SK-N-SH treated with all-trans-retinoic acid at 6 μM for 48 hours (cell line): ENCODE results near the gene RASSF10.

ENCODE experiments used
- ATAC-seq: fragments of 200-7000 bp; cut with Tn5 transposase; 3 replicates; pipeline ENCODE4 v1.9.1; 2020; ENCODE audit warnings: mild to moderate bottlenecking, moderate library complexity
- ARNTL ChIP-seq: fragments of 450-650 bp; formaldehyde crosslinking; IDR thresholded peaks from 2 replicates; pipeline ENCODE4 v1.5.0; 2020; ENCODE audit warnings: low read depth, mild to moderate bottlenecking, moderate library complexity, borderline replicate concordance
- BACH2 ChIP-seq: fragments of 250-450 bp; sonication (Bioruptor Pico); IDR thresholded peaks from 2 replicates; pipeline ENCODE4 v1.9.0; 2021; ENCODE audit warnings: mild to moderate bottlenecking, borderline replicate concordance
- CREB5 ChIP-seq: fragments of 250-450 bp; sonication (Bioruptor Pico); IDR thresholded peaks from 2 replicates; pipeline ENCODE4 v1.5.1; 2020; ENCODE audit warnings: low read depth, mild to moderate bottlenecking, moderate library complexity
- CSDC2 ChIP-seq: fragments of 250-450 bp; sonication (Bioruptor Pico); IDR thresholded peaks from 2 replicates; pipeline ENCODE4 v1.5.0; 2020; ENCODE audit warnings: mild to moderate bottlenecking, moderate library complexity
- ESRRG ChIP-seq: fragments of 250-450 bp; sonication (Bioruptor Pico); IDR thresholded peaks from 2 replicates; pipeline ENCODE4 v1.6.1; 2021; ENCODE audit warnings: mild to moderate bottlenecking
- GLIS3 ChIP-seq: fragments of 250-450 bp; sonication (Bioruptor Pico); IDR thresholded peaks from 2 replicates; pipeline ENCODE4 v1.5.0; 2020; ENCODE audit warnings: mild to moderate bottlenecking, moderate library complexity
- ISL1 ChIP-seq: fragments of 250-450 bp; sonication (Bioruptor Pico); IDR thresholded peaks from 2 replicates; pipeline ENCODE4 v2.1.2; 2022; ENCODE audit warnings: mild to moderate bottlenecking, moderate library complexity
- OSR1 ChIP-seq: fragments of 250-450 bp; sonication (Bioruptor Pico); IDR thresholded peaks from 2 replicates; pipeline ENCODE4 v1.8.0; 2022; ENCODE audit warnings: moderate library complexity, mild to moderate bottlenecking, inconsistent platforms
- POU6F1 ChIP-seq: fragments of 250-450 bp; sonication (Bioruptor Pico); IDR thresholded peaks from 2 replicates; pipeline ENCODE4 v1.8.0; 2021; ENCODE audit warnings: low read depth, mild to moderate bottlenecking, moderate library complexity, borderline replicate concordance
- PPARA ChIP-seq: fragments of 250-450 bp; sonication (Bioruptor Pico); IDR thresholded peaks from 2 replicates; pipeline ENCODE4 v1.5.0; 2020; ENCODE audit warnings: mild to moderate bottlenecking, borderline replicate concordance
- RARB ChIP-seq: fragments of 250-450 bp; sonication (Bioruptor Pico); IDR thresholded peaks from 2 replicates; pipeline ENCODE4 v1.8.0; 2021; ENCODE audit warnings: mild to moderate bottlenecking, moderate library complexity
- SNAI2 ChIP-seq: fragments of 250-450 bp; sonication (Bioruptor Pico); IDR thresholded peaks from 2 replicates; pipeline ENCODE4 v1.5.0; 2020; ENCODE audit warnings: mild to moderate bottlenecking, moderate library complexity
- TCF4 ChIP-seq: fragments of 250-450 bp; sonication (Bioruptor Pico); IDR thresholded peaks from 2 replicates; pipeline ENCODE4 v1.8.0; 2021; ENCODE audit warnings: mild to moderate bottlenecking, moderate library complexity, borderline replicate concordance
- TOX ChIP-seq: fragments of 250-450 bp; sonication (Bioruptor Pico); IDR thresholded peaks from 2 replicates; pipeline ENCODE4 v1.8.0; 2021; ENCODE audit warnings: mild to moderate bottlenecking, moderate library complexity, borderline replicate concordance
- ZC3H10 ChIP-seq: fragments of 250-450 bp; sonication (Bioruptor Pico); IDR thresholded peaks from 2 replicates; pipeline ENCODE4 v1.5.1; 2021; ENCODE audit warnings: mild to moderate bottlenecking, moderate library complexity
- ZFP3 ChIP-seq: fragments of 250-450 bp; sonication (Bioruptor Pico); IDR thresholded peaks from 2 replicates; pipeline ENCODE4 v1.5.0; 2020; ENCODE audit warnings: mild to moderate bottlenecking, moderate library complexity
- ZFP30 ChIP-seq: fragments of 450-650 bp; formaldehyde crosslinking; IDR thresholded peaks from 2 replicates; pipeline ENCODE4 v1.5.0; 2022; ENCODE audit warnings: mild to moderate bottlenecking, moderate library complexity
- ZNF565 ChIP-seq: fragments of 450-650 bp; formaldehyde crosslinking; conservative IDR thresholded peaks from 2 replicates; pipeline ENCODE4 v1.5.0; 2020; ENCODE audit warnings: low read depth, mild to moderate bottlenecking, moderate library complexity
- ZNF70 ChIP-seq: fragments of 450-650 bp; formaldehyde crosslinking; IDR thresholded peaks from 2 replicates; pipeline ENCODE4 v1.5.0; 2020; ENCODE audit warnings: mild to moderate bottlenecking, moderate library complexity
- ZNF8 ChIP-seq: fragments of 450-650 bp; formaldehyde crosslinking; IDR thresholded peaks from 2 replicates; pipeline ENCODE4 v1.5.0; 2020; ENCODE audit warnings: mild to moderate bottlenecking, moderate library complexity
- TF ChIP-seq, protein P1 (sequence below): fragments of 250-450 bp; sonication (Bioruptor Pico); IDR thresholded peaks from 2 replicates; pipeline ENCODE4 v1.8.0; 2020; ENCODE audit warnings: mild to moderate bottlenecking, moderate library complexity, borderline replicate concordance
- TF ChIP-seq, protein P2 (sequence below): fragments of 250-450 bp; sonication (Bioruptor Pico); IDR thresholded peaks from 2 replicates; pipeline ENCODE4 v1.5.0; 2020; ENCODE audit warnings: mild to moderate bottlenecking, moderate library complexity

RASSF10 gene

GRCh38 chr11:12966002-12966401, 43.1 kb upstream of the RASSF10 start:
- no peak for ATAC-seq
- TF ChIP-seq BACH2 (CRISPR knock-in tag) (no peak), ZFP3 (CRISPR knock-in tag) (no peak)
- TF ChIP-seq, all 23 proteins: peak for 0

DNA sequence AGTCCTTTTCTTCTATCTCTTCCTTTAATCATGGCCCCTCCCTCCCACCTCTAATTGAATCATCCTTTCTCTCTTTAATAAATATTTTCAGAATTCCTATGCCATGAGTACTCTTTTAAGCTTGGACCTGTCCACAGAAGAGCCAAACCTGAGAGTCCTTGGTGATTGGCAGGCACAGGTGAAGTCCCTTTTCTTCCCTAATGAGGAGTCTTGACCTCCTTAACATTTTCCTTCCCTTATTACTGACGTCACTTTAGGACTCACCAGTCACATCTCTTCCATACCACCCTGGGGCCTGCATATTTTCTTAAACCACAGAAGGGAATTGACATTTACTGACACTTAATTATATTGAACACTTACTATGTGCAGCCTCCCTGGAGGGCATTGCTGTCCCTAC, 41.0 kb upstream of the RASSF10 start:
- no peak for TF ChIP-seq RARB (CRISPR knock-in tag)
- ATAC-seq: no peak

DNA sequence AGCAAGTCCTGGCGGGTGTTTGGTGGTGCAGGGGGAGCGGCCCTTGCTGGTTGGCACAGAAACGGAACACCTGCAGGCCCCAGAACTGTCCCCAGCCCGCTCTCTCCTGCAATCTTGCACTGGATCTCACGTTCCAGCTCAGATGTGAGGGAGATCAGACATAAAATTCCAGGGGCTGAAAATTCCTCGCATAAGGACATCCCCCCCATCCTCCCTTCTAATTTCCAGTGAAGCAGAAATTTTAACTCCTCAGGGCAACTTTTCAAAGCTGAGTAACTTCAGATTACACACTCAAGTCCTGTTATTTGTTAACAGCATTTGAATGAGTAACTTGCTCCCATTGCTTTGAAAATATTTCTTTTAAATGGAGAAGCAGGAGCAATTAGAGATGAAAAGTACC, 40.3 kb upstream of the RASSF10 start:
- no peak for ATAC-seq
- TF ChIP-seq ZNF565 (CRISPR knock-in tag): no peak
- TF ChIP-seq SNAI2: no peak
- no peak for TF ChIP-seq POU6F1 (CRISPR knock-in tag)
- no peak for TF ChIP-seq CREB5 (CRISPR knock-in tag)
- no peak for TF ChIP-seq ZNF70 (CRISPR knock-in tag)
- TF ChIP-seq ZC3H10 (CRISPR knock-in tag): no peak
- no peak for TF ChIP-seq ARNTL (CRISPR knock-in tag)
- TF ChIP-seq, protein P1, sequence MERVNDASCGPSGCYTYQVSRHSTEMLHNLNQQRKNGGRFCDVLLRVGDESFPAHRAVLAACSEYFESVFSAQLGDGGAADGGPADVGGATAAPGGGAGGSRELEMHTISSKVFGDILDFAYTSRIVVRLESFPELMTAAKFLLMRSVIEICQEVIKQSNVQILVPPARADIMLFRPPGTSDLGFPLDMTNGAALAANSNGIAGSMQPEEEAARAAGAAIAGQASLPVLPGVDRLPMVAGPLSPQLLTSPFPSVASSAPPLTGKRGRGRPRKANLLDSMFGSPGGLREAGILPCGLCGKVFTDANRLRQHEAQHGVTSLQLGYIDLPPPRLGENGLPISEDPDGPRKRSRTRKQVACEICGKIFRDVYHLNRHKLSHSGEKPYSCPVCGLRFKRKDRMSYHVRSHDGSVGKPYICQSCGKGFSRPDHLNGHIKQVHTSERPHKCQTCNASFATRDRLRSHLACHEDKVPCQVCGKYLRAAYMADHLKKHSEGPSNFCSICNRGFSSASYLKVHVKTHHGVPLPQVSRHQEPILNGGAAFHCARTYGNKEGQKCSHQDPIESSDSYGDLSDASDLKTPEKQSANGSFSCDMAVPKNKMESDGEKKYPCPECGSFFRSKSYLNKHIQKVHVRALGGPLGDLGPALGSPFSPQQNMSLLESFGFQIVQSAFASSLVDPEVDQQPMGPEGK (CRISPR knock-in tag): no peak
- no peak for TF ChIP-seq GLIS3 (CRISPR knock-in tag)
- TF ChIP-seq TOX: no peak
- no peak for TF ChIP-seq ESRRG (CRISPR knock-in tag)
- TF ChIP-seq, protein P2, sequence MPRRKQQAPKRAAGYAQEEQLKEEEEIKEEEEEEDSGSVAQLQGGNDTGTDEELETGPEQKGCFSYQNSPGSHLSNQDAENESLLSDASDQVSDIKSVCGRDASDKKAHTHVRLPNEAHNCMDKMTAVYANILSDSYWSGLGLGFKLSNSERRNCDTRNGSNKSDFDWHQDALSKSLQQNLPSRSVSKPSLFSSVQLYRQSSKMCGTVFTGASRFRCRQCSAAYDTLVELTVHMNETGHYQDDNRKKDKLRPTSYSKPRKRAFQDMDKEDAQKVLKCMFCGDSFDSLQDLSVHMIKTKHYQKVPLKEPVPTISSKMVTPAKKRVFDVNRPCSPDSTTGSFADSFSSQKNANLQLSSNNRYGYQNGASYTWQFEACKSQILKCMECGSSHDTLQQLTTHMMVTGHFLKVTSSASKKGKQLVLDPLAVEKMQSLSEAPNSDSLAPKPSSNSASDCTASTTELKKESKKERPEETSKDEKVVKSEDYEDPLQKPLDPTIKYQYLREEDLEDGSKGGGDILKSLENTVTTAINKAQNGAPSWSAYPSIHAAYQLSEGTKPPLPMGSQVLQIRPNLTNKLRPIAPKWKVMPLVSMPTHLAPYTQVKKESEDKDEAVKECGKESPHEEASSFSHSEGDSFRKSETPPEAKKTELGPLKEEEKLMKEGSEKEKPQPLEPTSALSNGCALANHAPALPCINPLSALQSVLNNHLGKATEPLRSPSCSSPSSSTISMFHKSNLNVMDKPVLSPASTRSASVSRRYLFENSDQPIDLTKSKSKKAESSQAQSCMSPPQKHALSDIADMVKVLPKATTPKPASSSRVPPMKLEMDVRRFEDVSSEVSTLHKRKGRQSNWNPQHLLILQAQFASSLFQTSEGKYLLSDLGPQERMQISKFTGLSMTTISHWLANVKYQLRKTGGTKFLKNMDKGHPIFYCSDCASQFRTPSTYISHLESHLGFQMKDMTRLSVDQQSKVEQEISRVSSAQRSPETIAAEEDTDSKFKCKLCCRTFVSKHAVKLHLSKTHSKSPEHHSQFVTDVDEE (CRISPR knock-in tag): no peak
- TF ChIP-seq ZNF8 (CRISPR knock-in tag): no peak
- TF ChIP-seq ZFP3 (CRISPR knock-in tag): no peak
- no peak for TF ChIP-seq PPARA (CRISPR knock-in tag)
- TF ChIP-seq OSR1 (CRISPR knock-in tag): no peak

- no peak for ATAC-seq
- no peak for TF ChIP-seq BACH2 (CRISPR knock-in tag)
- no peak for TF ChIP-seq CSDC2 (CRISPR knock-in tag)
- no peak for TF ChIP-seq ISL1
- TF ChIP-seq OSR1 (CRISPR knock-in tag): no peak
- TF ChIP-seq ARNTL (CRISPR knock-in tag): no peak
- no peak for TF ChIP-seq TCF4 (CRISPR knock-in tag)
- TF ChIP-seq ZNF70 (CRISPR knock-in tag): no peak
- TF ChIP-seq ESRRG (CRISPR knock-in tag): no peak
- no peak for TF ChIP-seq CREB5 (CRISPR knock-in tag)
- no peak for TF ChIP-seq PPARA (CRISPR knock-in tag)
- no peak for TF ChIP-seq RARB (CRISPR knock-in tag)
- TF ChIP-seq ZNF8 (CRISPR knock-in tag): no peak
- TF ChIP-seq SNAI2: no peak
- TF ChIP-seq ZFP30: no peak
- TF ChIP-seq TOX: no peak
- TF ChIP-seq, protein P2 (CRISPR knock-in tag): no peak
- TF ChIP-seq ZNF565 (CRISPR knock-in tag): no peak
- TF ChIP-seq, protein P1 (CRISPR knock-in tag): no peak
- TF ChIP-seq, all 23 proteins: peak for 0
These were observed 37.2 kb upstream of the RASSF10 start for GRCh38 chr11:12971955-12972354.
